ENCODE measurements around the gene MRLN.

DNA sequence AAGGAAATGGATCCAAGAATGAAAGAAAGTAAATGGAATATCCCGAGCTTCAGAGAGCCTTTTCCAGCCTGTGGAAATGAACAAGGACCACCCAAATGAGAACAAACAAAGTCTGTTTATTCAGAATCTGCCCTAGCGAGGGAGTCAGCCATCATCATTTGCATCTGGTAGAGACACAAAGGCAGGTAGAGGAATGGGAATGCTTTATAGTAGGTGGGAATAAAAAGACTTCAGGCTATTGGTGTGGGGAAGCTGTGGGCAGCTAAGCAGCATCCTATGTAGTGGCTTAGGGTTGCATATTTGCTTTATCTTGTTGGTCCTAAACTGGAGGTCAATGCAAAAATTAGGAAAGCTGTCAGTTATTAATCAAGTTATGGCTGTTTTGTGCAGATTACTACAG, 9.2 kb upstream of the MRLN start:
- TF ChIP-seq EZH2phosphoT487 (conservative IDR thresholded peaks at IDR 0.05; ENCODE audit: low read length) = no peak
- TF ChIP-seq, protein P1, sequence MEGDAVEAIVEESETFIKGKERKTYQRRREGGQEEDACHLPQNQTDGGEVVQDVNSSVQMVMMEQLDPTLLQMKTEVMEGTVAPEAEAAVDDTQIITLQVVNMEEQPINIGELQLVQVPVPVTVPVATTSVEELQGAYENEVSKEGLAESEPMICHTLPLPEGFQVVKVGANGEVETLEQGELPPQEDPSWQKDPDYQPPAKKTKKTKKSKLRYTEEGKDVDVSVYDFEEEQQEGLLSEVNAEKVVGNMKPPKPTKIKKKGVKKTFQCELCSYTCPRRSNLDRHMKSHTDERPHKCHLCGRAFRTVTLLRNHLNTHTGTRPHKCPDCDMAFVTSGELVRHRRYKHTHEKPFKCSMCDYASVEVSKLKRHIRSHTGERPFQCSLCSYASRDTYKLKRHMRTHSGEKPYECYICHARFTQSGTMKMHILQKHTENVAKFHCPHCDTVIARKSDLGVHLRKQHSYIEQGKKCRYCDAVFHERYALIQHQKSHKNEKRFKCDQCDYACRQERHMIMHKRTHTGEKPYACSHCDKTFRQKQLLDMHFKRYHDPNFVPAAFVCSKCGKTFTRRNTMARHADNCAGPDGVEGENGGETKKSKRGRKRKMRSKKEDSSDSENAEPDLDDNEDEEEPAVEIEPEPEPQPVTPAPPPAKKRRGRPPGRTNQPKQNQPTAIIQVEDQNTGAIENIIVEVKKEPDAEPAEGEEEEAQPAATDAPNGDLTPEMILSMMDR (IDR thresholded peaks at IDR 0.05; ENCODE audit: insufficient read depth, low read length, poor library complexity, severe bottlenecking) = no peak
